ENCODE data around the gene GRHL3. TPM values are rescaled to one million over a fixed set of nuclear protein-coding genes. Genes with fewer than 3 reads are reported as not detected.

Gene GRHL3
- total RNA-seq, 1 donor from 2014 or later = 28.4 TPM

GRCh38 chr1:24343412-24344089, 24.4 kb downstream of the GRHL3 start:
- DNase-seq (ENCODE audit: low spot score) = no peak

DNA sequence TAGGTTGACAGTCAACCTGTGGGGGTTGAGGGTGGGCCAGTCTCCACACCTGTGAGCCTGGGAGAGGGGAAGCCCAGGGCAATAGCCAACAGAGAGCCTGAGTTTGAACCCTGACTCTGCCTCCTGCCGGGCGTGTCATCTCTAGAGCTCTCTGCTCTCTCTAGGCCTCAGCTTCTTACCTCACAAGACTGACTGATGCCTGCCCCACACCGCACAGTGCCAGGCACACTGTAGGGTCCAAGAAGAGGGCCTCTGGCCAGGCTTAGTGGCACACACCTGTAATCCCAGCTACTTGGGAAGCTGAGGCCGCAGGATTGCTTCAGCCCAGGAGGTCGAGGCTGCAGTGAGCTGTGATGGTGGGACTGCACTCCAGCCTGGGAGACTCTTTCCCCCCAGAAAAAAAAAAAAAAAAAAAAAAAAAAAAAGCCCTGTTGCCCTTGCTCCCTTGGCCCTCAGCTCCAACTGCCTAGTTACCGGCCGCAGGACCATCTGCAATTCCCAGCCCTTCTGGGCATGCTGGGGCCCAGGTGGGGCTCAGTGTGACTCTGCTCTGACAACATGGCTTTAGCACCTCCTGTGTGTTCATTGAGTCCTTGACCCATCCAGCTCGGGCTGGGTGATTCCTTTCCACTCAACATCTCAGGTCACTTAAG, 25.1 kb downstream of the GRHL3 start:
- no peak for DNase-seq (ENCODE audit: low spot score)

DNA sequence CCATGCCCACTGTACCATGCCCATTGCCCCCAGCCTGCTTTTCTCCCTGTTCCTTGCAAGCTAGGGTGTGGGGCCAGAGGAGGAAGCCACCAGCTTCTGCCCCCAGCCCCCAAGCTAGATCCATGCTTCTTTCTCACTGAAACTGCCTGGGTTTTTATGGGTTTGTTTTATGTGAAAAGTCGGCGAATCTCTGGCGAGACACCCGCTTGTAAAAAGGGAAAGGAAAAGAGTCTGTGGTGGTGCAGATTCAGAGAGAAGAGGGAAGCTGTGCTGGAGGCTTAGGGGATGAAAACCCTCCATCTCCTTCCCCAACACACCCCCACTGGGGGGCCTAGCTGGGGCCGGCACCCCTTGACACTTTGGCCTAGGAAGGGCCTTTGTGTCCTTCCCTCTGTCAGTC, 26.2 kb downstream of the GRHL3 start:
- DNase-seq (ENCODE audit: low spot score) = peak; percentile 20

DNA sequence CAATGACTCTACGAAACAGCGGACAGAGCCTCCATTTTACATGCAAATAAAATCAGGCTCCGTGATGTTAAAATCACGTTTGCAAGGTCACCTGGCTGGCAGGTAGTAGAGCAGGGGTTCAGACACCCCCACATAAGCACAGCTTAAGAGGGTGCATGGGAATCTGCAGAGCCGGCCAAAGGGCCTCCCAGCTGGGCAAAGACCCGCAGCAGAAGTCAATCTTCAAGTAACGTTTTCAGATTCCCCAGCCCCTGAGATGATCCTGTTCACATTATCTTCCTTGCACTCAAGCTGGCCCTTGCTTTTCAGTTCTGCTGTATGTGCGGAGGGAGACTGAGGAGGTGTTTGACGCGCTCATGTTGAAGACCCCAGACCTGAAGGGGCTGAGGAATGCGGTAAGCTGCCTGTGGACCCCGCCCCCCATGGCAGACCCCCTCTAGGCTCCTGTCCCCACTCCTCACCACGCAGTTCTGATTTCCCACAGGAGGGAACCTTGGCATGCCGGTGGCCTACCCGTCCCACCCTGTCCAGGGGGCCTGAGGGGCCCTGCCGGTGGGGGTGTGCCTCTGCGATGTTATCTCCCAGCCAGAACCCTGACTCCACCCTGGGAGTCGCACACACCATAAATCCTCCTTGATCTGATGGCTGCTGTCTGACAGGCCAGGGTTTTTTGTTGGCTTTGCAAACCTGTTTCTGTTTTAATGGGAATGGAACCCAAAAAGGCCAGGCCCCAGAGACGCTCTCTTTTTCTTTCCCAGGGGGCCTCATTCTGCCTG, 28.2 kb downstream of the GRHL3 start:
- DNase-seq (ENCODE audit: low spot score) = peak; percentile 54

DNA sequence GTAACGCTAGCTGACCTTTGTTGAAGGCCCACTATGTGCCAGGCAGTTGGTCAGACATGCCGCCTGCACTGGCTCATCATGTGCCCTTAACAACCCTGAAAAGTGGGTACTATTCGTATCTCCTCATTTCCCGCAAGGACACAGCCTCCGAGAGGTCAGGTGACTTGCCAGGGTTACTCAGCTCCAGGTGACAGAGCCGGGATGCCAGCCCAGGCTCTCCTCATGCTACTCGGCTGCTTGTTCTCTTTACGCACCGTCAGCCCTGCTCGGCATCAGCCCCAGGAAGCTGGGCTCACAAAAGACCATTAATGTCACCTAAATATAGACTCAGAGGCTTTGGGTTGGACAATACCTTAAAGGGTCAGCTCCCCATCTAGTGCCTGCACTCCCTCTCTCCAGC, 29.0 kb downstream of the GRHL3 start:
- DNase-seq (ENCODE audit: low spot score) = no peak

DNA sequence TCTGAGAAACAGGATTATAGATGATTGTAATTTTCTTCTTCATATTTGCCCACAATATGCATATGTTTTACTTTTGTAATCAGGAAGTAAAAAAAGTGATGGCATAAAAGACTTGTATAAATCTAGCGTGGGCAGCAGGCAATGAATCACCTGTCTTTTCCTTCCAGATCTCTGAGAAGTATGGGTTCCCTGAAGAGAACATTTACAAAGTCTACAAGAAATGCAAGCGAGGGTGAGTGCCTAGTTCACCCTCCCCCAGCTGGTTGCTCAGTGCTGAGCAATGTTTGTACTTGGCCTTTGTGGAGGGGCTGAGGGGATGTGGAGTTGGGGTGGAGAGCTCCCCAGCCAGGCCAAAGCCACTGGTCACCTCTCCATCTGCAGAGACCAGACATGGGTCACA, 30.7 kb downstream of the GRHL3 start:
- DNase-seq (ENCODE audit: low spot score) = no peak

DNA sequence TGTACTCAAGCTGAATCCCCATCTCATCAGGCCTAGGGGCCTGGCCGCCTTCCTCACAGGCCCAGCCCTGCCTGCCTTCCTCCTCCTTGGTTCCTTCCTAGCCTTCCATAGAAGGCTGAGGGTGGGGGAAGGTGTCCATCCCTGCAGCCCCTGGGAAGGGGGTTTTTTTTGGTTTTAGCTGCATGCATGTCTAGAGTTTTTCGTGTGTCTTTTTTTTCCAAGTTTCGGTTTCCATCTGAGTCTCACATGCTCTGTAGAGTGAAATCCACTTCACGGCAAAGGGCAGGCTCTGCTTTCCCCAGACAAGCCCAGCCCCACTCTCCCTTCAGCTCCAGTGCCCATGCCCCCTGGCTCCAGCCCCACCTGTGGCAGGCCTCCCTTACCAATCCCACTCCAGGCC, 32.1 kb downstream of the GRHL3 start:
- DNase-seq (ENCODE audit: low spot score) = no peak

DNA sequence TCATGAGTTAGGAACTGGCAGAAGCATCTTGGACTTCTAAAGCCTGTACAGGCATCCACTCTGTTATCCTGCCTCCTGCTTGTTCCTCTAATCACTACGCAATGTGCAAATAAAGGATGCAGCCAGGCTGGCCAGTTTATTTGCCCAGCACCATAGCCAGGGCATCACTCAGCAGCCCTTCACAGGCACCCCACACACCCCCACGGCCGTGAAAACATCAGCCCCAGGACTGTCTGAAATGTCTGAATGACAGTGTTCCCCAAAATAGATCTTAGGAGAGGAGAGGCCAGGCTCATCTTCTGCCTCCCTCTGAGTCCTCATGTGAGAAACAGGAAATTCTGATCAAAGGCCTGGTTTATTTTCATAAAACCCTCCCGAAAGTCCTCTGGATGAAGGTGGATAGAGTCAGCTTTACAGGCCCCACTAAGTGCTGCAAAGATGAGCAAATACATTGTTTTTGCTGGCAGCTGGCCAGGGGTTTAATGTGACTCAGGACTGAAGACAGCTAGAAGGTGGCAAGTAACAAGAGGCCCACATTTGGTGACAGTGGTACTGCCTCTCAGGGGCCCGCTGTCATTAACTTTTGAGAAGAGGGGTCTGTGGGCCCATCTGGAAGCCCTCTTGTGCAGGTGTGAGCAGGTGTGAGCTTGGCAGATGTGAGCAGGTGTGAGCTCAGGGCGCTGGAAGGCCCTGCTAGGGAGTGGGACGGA, 32.9 kb downstream of the GRHL3 start:
- peak; percentile 75 for DNase-seq (ENCODE audit: low spot score)

DNA sequence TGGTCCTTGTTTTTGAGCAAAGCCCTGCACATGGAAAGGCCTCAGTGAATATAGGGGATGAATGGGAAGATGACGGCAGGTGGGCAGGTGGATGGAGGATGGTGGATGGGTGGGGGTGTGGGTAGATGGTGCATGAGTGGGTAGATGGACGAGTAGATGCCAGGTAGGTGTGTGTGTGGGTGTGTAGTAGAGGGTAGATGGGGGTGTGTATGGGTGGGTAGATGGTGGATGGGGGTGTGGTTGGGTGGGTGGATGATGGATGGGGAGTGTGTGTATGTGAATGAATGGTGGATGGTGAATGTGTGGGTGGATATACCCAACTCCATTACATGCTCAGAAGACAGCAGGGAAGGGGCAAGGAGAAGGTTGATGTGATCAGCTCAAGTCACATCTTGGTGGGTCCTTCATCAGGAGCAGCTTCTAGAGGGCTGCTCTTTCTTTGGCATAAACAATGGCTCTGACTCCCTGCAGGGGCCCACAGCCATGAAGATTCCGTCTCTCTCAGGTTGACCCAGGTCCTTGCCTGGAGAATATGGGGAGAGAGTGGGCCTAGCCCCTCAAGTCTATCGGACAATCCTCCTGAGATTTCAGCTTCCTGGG, 34.2 kb downstream of the GRHL3 start:
- DNase-seq (ENCODE audit: low spot score) = no peak

- DNase-seq (ENCODE audit: low spot score) = no peak
These were observed 36.3 kb downstream of the GRHL3 start for GRCh38 chr1:24355466-24355865.

- no peak for DNase-seq (ENCODE audit: low spot score)
These were observed 37.9 kb downstream of the GRHL3 start for GRCh38 chr1:24357038-24357437.

DNA sequence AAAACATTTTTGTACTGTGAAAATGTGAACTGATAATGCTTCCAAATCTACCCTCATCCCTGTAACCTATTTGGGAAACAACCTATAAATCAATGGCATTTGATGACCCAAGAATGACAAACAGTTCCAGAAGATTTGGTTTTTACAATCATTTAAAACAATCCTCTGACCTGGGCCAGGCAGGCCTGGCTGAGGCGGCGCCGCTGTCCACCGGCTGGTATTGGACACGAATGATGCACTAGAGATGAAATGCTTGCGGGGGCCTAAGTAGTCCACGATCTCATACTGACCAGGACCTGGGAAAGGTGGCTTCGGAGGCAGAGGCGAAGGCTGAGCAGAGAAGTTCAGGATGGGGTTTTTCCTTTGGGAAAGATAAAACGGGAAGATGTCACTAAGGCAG, 41.5 kb downstream of the GRHL3 start:
- no peak for DNase-seq (ENCODE audit: low spot score)

GRCh38 chr1:24361811-24362210, 42.7 kb downstream of the GRHL3 start:
- no peak for DNase-seq (ENCODE audit: low spot score)

DNA sequence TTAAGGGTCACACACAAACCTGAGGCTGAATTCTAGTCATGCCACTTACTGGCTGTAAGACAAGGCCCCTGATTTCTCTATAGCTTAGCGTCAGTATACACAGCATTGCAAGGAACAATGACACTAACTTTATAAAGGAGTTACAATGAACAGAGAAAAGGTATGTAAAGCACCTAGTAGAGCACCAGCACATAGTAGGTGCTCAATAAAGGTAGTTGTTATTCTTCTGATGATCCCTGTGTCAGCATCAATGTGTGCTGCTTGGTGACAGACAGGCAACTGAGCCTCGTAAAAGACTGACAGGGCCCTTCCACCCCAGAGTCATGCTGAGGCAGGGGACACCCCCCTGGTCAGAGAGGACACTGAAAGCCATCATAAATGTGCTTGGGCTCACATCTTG, 43.2 kb downstream of the GRHL3 start:
- no peak for DNase-seq (ENCODE audit: low spot score)

GRCh38 chr1:24362982-24363614, 43.9 kb downstream of the GRHL3 start:
- DNase-seq (ENCODE audit: low spot score) = peak; percentile 61

DNA sequence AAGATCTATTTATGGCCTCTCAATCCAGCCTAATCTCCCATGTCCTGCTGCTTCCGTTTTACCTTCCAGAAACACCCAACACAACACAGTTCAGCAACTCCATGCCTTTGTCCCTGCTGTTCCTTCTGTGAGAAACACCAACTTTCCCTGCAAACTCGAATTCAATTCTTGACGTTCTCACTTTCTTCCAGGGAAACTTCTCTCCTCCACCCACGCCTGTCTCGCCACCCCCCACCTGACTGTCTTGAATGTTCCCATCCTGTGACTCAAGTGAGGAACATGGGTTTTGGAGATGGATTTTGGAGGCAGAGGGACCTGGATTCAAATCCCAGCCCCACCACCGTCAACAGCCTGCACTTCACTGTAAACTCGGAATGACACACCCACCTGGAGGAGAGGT, 44.8 kb downstream of the GRHL3 start:
- no peak for DNase-seq (ENCODE audit: low spot score)

DNA sequence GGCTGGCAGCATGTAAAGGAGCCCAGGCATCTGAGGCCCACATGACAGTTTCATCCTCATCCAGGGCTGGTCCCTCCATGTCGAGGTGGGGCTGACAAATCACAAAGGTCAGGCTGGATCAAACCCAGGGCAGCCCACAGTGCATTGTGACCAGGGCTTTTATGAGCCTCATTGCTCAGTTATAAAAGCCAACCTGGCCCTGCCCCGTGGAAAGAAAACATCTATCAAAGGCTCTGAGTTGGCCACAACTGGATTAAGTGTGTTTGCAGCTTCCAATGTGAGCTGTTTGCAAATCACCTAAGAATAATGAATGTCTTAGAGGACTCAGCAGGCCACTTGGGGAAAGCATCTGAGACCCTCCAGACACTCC, 45.4 kb downstream of the GRHL3 start:
- no peak for DNase-seq (ENCODE audit: low spot score)

DNA sequence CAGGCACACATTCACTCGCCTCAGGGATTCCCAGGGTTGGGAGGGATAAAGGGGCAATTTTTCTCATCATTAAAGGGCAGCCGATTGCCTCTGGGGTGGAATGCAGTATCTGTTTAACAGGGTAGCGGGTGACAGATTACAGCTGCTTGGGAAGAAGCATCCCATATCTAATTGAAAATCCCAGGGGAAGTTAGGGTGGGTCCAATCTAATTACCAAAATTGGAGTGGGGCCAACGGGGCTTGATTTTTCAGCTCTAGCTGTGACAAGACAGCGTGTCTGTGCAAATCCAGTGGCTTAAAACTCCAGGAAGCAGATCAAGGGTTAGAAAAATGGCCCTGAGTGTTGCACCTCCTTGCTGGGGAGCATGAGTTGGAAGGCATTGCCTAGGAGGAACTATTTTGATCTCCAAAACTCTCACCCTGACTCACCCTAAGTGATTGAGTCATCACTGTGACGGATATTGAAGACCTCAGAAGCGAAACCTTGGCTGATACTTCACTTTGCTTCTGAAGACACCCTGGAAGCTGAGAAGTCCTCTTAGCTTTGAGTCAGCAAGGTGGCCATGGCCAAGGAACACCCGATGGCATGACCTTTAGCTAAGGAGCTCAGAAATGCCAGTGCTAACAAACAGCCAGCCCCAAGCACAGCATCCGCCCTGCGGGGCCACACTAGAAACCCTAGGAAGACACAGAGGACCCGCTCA, 46.0 kb downstream of the GRHL3 start:
- peak; percentile 36 for DNase-seq (ENCODE audit: low spot score)

- DNase-seq (ENCODE audit: low spot score) = no peak
These were observed 47.5 kb downstream of the GRHL3 start for GRCh38 chr1:24366707-24367106.

GRCh38 chr1:24369199-24369598, 50.0 kb downstream of the GRHL3 start:
- DNase-seq (ENCODE audit: low spot score) = no peak

- no peak for DNase-seq (ENCODE audit: low spot score)
These were observed 50.6 kb downstream of the GRHL3 start for GRCh38 chr1:24369801-24370200.
